KMS-11 (cell line): ENCODE data around the gene MAN2A1.

ENCODE experiments used
- H2AFZ ChIP-seq: fragments of 200-600 bp; sonication (generic); 2 replicates; pipeline ENCODE4 v1.6.1; 2016; ENCODE audit warnings: antibody characterized with exemption, mixed run types, low read depth
- H3K27ac ChIP-seq: fragments of 200-600 bp; sonication (generic); 2 replicates; pipeline ENCODE4 v1.6.1; 2016; ENCODE audit warnings: mild to moderate bottlenecking, mixed run types
- H3K27me3 ChIP-seq: fragments of 200-600 bp; sonication (generic); 2 replicates; pipeline ENCODE4 v1.6.1; 2017; ENCODE audit warnings: mild to moderate bottlenecking, low read depth, mixed run types, moderate library complexity; ENCODE audit not compliant: insufficient read depth
- H3K36me3 ChIP-seq: fragments of 200-600 bp; sonication (generic); 2 replicates; pipeline ENCODE4 v1.6.1; 2017; ENCODE audit warnings: mild to moderate bottlenecking, mixed run types; ENCODE audit not compliant: insufficient read depth
- H3K4me1 ChIP-seq: fragments of 200-600 bp; sonication (generic); 2 replicates; pipeline ENCODE4 v1.6.1; 2016; ENCODE audit warnings: mild to moderate bottlenecking, low read depth, mixed run types; ENCODE audit not compliant: poor library complexity, severe bottlenecking
- H3K4me2 ChIP-seq: fragments of 200-600 bp; sonication (generic); 2 replicates; pipeline ENCODE4 v1.7.0; 2016; ENCODE audit warnings: mild to moderate bottlenecking, mixed run types
- H3K4me3 ChIP-seq: fragments of 200-600 bp; sonication (generic); IDR thresholded peaks from 2 replicates; pipeline ENCODE4 v1.6.1; 2017; ENCODE audit warnings: low read depth, low read length, mixed read lengths; ENCODE audit not compliant: insufficient read depth
- H3K79me2 ChIP-seq: fragments of 200-600 bp; sonication (generic); 2 replicates; pipeline ENCODE4 v1.6.1; 2016; ENCODE audit warnings: low read depth, mixed run types; ENCODE audit not compliant: insufficient read depth
- H3K9ac ChIP-seq: fragments of 200-600 bp; sonication (generic); 2 replicates; pipeline ENCODE4 v1.6.1; 2016; ENCODE audit warnings: mild to moderate bottlenecking, mixed run types
- H4K20me1 ChIP-seq: fragments of 200-600 bp; sonication (generic); 2 replicates; pipeline ENCODE4 v1.6.1; 2016; ENCODE audit warnings: mild to moderate bottlenecking, mixed run types; ENCODE audit not compliant: insufficient read depth
- CTCF ChIP-seq: fragments of 200-600 bp; sonication (generic); conservative IDR thresholded peaks from 2 replicates; pipeline ENCODE4 v1.6.1; 2017; ENCODE audit warnings: low read depth, mild to moderate bottlenecking, antibody characterized with exemption, low read length, moderate library complexity, mixed read lengths

The MAN2A1 gene

DNA sequence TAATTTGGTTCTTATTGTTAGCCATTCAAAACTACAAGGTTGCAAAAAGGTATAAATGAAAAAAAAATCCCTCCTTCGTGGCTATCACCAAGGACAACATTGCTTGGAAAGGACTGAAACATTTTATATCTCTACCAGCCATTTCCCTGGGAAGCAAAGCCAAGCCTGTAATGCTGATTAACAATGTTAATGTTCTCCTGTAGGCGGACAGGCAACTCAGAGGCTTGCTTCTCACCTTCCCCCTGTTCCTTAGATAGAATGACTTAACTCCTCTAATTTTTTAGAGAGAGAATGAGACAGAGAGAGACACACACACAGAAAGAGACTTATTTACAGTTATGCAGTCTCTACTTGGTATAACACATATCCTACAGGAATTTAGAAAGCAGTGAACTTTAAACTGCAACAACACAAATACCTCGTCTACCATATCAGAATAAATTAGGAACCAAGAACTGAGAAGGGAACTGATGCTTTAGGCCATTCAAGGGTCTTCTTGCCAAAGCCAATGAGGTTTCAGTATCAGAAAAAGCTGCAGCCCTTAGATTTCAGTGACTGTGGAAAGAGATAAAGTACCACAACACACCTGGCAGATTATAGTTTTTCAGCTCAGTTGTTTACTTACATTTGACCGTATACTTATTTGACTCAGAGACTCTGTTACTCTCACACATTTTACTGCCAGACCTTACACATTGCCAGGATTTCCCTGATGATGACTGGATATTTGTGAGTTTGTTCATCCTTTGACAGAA, 20.9 kb upstream of the MAN2A1 start:
- H3K4me2 ChIP-seq = no peak overlapping the region
- no peak overlapping the region for H3K27ac ChIP-seq

GRCh38 chr5:109669991-109670706, 19.6 kb upstream of the MAN2A1 start:
- H2AFZ ChIP-seq = no peak overlapping the region
- H3K79me2 ChIP-seq = no peaks in the 10 kb centered on the region
- H3K4me3 ChIP-seq = no peak overlapping the region
- no peaks in the 10 kb centered on the region for H4K20me1 ChIP-seq
- H3K27me3 ChIP-seq = no peaks in the 10 kb centered on the region
- H3K36me3 ChIP-seq = no peaks in the 10 kb centered on the region
- H3K27ac ChIP-seq = no peak overlapping the region
- no peaks in the 10 kb centered on the region for H3K4me1 ChIP-seq
- no peak overlapping the region for H3K4me2 ChIP-seq
- TF ChIP-seq CTCF = no peak
- H3K9ac ChIP-seq = no peak overlapping the region

More for the DNA sequence above, 20.9 kb upstream of the MAN2A1 start:
- H3K79me2 ChIP-seq = no peaks in the 10 kb centered on the region
- no peak overlapping the region for H3K9ac ChIP-seq
- H2AFZ ChIP-seq = no peak overlapping the region
- no peak for TF ChIP-seq CTCF
- H4K20me1 ChIP-seq = no peaks in the 10 kb centered on the region
- no peak overlapping the region for H3K4me3 ChIP-seq
- H3K27me3 ChIP-seq = no peaks in the 10 kb centered on the region
- no peaks in the 10 kb centered on the region for H3K36me3 ChIP-seq
- no peaks in the 10 kb centered on the region for H3K4me1 ChIP-seq

DNA sequence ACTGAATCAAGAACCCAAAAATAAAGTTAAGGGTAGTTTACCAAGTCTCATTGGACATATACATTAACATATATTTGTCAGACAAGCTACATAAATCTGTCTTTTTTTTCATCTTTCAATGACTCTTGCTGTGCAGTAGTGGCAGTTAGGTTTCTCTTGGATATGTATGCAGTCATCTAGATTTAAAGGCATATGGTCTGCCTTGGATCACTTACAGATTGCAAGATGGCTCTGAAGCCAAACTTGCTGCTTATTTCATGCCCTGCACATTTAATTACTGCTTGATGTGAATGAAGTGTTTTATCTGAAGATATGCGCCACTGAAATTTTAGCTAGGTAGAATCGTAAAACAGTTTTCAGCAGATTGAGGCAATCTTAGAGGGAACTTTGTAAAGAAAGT, 18.6 kb upstream of the MAN2A1 start:
- H3K36me3 ChIP-seq = no peaks in the 10 kb centered on the region
- H4K20me1 ChIP-seq = no peaks in the 10 kb centered on the region
- no peaks in the 10 kb centered on the region for H3K4me1 ChIP-seq
- H2AFZ ChIP-seq = no peak overlapping the region
- no peak overlapping the region for H3K4me2 ChIP-seq
- no peaks in the 10 kb centered on the region for H3K79me2 ChIP-seq
- no peak overlapping the region for H3K27ac ChIP-seq
- TF ChIP-seq CTCF = no peak
- H3K9ac ChIP-seq = no peak overlapping the region
- H3K4me3 ChIP-seq = no peak overlapping the region
- no peaks in the 10 kb centered on the region for H3K27me3 ChIP-seq

DNA sequence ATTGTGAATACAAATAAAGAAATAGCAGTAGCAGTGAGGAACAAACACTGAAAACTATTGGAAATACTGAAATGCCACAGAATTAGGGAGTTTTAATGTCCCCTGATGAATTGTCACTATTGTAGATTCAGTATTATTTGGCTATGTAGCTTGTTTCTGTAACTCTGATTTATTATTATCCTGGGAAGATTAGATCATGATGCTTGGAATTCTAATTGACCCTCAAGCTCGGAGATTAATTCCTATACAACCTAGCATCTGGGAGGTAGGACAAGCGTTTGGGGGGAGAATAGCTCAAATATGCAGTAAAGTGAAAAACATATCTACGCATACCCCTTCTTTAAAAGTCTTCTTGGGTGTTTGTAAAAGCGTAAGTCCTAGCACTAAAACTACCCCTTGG, 15.1 kb upstream of the MAN2A1 start:
- no peak for TF ChIP-seq CTCF
- H2AFZ ChIP-seq = no peak overlapping the region
- H3K36me3 ChIP-seq = no peaks in the 10 kb centered on the region
- H3K9ac ChIP-seq = no peak overlapping the region
- H3K4me3 ChIP-seq = no peak overlapping the region
- no peaks in the 10 kb centered on the region for H4K20me1 ChIP-seq
- H3K27ac ChIP-seq = no peak overlapping the region
- H3K4me1 ChIP-seq = no peaks in the 10 kb centered on the region
- no peak overlapping the region for H3K4me2 ChIP-seq
- no peaks in the 10 kb centered on the region for H3K27me3 ChIP-seq
- no peaks in the 10 kb centered on the region for H3K79me2 ChIP-seq
